ENCODE data around the gene SELL.
"Not testable (repeated sequence)": the region's sequence is repeated elsewhere in the genome, so short reads cannot be mapped to it uniquely, and the experiment has no call there.

SELL gene

DNA sequence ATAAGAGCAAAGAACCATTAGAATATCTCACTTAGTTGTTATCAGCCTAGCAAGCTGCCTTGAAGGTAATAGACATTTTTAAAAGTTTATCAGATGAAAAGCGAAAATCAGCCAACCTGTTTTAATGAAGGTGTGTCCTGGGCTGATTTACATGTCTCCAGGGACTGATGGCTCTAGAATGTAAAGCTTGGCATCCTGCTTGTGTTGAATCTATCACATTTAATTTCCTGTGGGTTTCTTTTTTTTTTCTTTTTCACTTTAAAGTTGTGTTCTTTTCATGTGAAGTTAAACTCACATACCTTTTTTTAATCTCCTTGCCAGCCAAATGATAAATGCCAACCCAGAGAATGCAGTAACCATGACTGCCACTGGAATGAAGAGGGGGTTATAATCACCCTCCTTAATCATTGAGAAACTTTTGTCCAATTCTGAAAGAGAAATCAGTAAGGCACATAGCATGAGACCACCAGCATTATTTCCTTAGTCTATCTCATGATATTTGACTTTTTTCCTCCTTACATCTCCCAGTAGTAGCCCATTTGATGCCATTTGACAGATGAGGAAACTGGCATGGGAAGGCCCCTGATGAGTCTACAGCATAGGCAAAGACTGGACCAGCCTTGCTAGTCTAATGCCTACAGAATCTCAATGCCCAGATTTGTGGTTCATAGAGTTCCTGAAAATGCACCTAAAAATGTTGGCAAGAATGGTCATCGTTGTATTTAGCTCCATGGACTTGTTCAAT, 10.0 kb downstream of the SELL start:
- no peak for DNase-seq

- no peak for DNase-seq
Measured at GRCh38 chr1:169699707-169700106, 11.7 kb downstream of the SELL start.

- DNase-seq, result no peak
Measured at GRCh38 chr1:169698976-169699375, 12.4 kb downstream of the SELL start.

DNA sequence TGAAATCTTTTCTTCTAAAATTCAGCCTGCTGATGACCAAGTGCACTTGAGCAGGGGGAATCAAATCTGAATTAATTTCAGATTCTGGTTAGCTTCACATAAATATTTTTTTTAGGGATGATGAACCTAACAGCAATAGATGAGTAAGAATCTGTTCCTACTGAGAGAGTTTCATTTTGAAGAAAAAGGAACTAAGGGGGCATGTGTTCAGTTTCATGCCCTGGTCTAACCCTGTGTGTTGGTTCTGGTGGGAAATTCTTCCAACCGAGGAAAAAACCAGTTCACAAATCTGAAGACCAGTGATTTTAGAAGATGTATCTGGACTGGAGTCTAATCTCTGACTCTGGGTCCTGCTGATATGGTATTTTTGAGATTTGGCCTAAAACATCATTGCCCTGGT, 13.7 kb downstream of the SELL start:
- no peak for DNase-seq

- no peak for DNase-seq
Measured at GRCh38 chr1:169696273-169697100, 14.9 kb downstream of the SELL start.

- DNase-seq, result no peak
Measured at GRCh38 chr1:169694304-169695075, 16.9 kb downstream of the SELL start.

- DNase-seq, result no peak
Measured at GRCh38 chr1:169692756-169693460, 18.5 kb downstream of the SELL start.

DNA sequence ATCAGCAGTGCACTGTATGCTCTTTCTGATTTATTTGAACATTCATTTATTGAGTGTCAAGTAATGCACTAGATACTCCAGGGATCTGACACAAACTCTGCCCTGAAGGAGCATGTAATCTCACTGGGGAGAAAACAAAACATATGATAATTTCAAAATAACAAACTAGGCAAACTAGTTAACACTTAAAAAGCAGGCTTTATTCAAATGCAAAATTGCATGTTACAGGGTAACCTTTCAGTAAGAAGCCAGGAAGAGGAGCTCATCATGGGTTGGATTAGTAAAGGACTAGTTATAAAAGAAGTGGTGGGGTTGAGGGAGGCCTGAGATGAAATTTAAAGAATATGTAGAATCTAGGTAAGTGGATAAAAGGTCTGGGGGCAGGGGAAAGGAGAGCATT, 20.9 kb downstream of the SELL start:
- no peak for DNase-seq

- no peak for DNase-seq
Measured at GRCh38 chr1:169689395-169689794, 22.0 kb downstream of the SELL start.

DNA sequence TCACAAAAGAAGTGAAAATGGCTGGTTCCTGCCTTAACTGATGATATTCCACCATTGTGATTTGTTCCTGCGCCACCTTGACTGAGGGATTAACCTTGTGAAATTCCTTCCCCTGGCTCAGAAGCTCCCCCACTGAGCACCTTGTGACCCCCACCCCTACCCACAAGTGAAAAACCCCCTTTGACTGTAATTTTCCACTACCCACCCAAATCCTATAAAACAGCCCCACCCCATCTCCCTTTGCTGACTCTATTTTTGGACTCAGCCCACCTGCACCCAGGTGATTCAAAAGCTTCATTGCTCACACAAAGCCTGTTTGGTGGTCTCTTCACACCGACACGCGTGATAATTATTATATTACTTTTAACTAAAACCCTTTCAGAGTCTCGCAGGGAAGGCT, 23.0 kb downstream of the SELL start:
- not testable (repeated sequence) for DNase-seq

- DNase-seq, result no peak
Measured at GRCh38 chr1:169683661-169684060, 27.8 kb downstream of the SELL start.

DNA sequence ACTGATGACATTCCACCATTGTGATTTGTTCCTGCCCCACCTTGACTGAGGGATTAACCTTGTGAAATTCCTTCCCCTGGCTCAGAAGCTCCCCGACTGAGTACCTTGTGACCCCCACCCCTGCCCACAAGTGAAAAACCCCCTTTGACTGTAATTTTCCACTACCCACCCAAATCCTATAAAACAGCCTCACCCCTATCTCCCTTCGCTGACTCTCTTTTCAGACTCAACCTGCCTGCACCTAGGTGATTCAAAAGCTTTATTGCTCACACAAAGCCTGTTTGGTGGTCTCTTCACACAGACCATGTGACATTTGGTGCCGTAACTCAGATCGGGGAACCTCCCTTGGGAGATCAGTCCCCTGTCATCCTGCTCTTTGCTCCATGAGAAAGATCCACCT, 28.3 kb downstream of the SELL start:
- not testable (repeated sequence) for DNase-seq

GRCh38 chr1:169682071-169682470, 29.3 kb downstream of the SELL start:
- no peak for DNase-seq

GRCh38 chr1:169681140-169681539, 30.3 kb downstream of the SELL start:
- no peak for DNase-seq

DNA sequence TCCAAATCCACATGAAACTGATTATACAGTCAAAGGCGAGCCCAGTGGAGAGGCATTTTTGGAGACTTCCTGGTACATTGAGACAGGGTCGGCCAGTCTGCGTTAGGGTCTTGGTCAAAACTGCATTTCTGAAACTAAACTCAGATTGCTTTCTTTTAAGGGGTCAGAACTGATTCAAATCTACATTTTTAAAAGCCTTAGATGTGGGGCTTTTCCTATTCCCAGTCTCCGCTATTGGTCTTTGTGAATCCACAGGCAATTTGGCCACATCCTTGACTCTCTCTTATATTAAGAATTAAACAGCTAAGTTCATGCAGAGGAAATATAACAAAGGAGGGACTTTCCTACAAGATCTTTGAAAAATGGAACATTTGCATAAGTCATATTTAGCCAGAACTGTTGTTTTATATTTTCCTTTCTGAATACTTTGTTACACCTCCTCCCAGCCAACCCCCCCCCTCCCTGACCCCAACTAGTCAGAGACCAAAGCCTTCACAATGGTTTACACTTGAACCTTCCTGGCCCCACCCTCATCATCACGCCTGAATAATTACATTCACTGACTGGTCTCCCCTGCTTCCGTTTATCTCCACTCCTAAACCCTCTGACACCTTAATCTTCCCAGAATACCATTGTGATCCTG, 30.9 kb downstream of the SELL start:
- no peak for DNase-seq

DNA sequence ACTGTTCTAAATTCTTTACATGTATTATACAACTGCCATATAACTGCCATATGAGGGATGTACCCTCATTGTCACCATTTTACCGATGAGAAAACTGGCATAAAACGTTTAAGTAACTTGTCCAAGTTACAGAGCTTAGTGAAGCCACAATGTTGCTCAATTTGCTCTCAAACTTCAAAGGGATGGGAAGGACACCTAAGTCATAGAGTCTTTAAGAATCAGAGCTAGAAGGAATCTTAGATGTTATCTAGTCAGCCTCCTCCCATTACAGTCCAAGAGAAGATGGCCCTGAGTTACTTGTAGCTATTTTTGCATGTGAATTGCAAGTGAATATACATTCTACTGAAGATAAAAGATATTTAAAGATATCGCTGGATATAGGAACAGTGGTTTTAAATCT, 31.7 kb downstream of the SELL start:
- DNase-seq, result no peak

DNA sequence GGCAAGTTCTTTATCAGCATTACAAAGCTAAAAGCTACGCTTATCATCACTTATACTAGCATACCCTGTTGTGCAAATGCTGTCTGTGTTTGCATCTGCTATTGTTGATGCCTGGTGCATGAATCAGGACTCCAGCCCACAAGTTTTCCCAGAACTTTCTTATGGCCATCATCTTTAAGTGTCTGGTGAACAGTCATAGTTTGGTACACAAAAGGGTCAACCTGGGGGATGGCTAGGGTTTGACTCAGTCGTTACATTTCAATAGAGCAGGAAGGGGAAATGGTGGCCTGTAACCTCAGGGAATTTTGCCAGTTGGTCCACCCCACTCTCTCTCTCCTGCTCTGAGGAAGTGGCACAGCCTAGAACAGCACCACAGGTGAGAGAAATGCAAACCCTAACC, 35.4 kb downstream of the SELL start:
- DNase-seq, result no peak

GRCh38 chr1:169670836-169671235, 40.6 kb downstream of the SELL start:
- DNase-seq, result no peak

- not testable (repeated sequence) for DNase-seq
Measured at GRCh38 chr1:169670244-169670643, 41.2 kb downstream of the SELL start.

DNA sequence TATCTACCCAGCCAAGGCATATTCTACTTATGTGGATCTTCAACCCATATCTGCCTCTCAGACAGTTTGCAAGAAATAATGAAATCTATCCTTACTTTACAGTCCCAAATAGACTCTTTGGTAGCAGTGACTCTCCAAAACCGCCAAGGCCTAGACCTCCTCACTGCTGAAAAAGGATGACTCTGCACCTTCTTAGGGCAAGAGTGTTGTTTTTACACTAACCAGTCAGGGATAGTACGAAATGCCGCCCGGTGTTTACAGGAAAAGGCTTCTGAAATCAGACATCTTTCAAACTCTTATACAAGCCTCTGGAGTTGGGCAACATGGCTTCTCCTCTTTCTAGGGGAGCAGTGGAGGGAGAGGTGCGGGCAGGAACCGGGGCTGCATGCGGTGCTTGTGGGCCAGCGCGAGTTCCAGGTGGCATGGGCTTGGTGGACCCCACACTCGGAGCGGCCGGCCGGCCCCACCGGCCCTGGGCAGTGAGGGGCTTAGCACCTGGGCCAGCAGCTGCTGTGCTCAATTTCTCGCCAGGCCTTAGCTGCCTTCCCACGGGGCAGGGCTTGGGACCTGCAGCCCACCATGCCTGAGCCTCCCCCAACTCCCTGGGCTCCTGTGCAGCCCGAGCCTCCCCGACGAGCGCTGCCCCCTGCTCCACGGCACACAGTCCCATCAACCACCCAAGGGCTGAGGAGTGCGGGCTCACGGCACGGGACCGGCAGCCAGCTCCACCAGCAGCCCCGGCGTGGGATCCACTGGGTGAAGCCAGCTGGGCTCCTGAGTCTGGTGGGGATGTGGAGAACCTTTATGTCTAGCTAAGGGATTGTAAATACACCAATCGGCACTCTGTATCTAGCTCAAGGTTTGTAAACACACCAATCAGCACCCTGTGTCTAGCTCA, 43.5 kb downstream of the SELL start:
- DNase-seq, result not testable (repeated sequence)

- DNase-seq, result not testable (repeated sequence)
Measured at GRCh38 chr1:169667227-169667639, 44.2 kb downstream of the SELL start.

Measured in NCI-H1694 treated with DMSO at 0.1 percent for 48 hours (cell line).